Measurements from ENCODE around the gene UCN2. TPM values are rescaled to one million over a fixed set of nuclear protein-coding genes. Genes with fewer than 3 reads are reported as not detected.

UCN2 gene
- total RNA-seq, 4 donors from 2014 or later, result 0.49 TPM; not detected in 3

- H3K4me1 ChIP-seq, result no peaks in the 10 kb centered on the region
- DNase-seq, result no peak
- no peaks in the 10 kb centered on the region for H3K36me3 ChIP-seq
- no peaks in the 10 kb centered on the region for H3K27me3 ChIP-seq
- H3K9me3 ChIP-seq, result no peaks in the 10 kb centered on the region
- H3K4me3 ChIP-seq, result no peak overlapping the region
- TF ChIP-seq CTCF (IDR thresholded peaks at IDR 0.05) (no peak), POLR2A (IDR thresholded peaks at IDR 0.05) (no peak)
- intact Hi-C loops (cut with DNase I; ENCODE audit: low total_unique reads), result no loop called here
- peak overlapping the region in 1 of 2 donors; percentile 24 for H3K27ac ChIP-seq
These were observed 2.8 kb upstream of the UCN2 start for GRCh38 chr3:48566401-48566760.

DNA sequence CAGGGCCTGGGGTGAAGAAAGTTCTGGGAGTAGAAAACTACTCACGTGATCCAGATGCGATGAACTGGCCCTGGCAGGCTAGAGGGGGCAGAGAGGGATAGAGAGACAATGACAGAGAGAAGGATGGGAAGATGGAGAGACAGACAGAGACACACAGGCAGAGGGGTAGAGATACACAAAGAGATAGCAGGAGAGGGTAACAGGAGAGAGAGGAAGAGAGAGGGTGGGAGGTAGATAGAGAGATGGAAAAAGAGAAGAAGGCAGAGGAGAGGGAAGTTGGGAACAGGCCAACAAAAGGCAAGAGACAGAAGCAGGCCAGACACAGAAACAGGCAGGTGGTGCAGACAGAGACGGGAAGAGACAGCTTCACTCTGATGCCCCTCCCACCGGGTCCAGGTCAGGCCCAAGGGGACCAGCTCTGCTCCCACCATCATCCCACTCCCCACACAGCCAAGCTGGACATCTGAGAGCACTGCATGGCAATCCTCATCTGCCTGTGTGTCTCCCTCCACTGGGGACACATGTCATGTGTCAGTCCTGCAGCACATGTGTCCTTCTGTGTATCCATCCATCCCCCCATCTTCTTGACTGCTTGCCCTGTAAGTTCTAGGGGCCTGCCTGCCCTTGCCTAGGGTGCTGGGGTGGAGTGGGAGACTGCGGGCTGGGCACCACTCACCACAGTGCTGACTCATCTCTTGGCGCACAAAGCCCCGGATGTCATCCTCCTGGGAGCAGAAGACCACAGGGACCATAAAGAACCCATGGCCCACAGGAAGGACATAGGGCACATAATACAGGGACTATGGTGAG lies 2.2 kb upstream of the UCN2 start:
- intact Hi-C loops (cut with DNase I; ENCODE audit: low total_unique reads), result no loop called here
- Histone ChIP-seq H3K36me3 (no peaks in the 10 kb centered on the region), H3K27ac (peak overlapping the region in 1 of 2 donors; percentile 24), H3K9me3 (no peaks in the 10 kb centered on the region), H3K27me3 (no peaks in the 10 kb centered on the region), H3K4me1 (no peaks in the 10 kb centered on the region), H3K4me3 (no peak overlapping the region)
- TF ChIP-seq POLR2A (IDR thresholded peaks at IDR 0.05), result no peak
- TF ChIP-seq CTCF (IDR thresholded peaks at IDR 0.05), result no peak
- no peak for DNase-seq

- no peaks in the 10 kb centered on the region for H3K9me3 ChIP-seq
- no peak overlapping the region for H3K27ac ChIP-seq
- no peak for TF ChIP-seq CTCF (IDR thresholded peaks at IDR 0.05)
- no peak for TF ChIP-seq POLR2A (IDR thresholded peaks at IDR 0.05)
- DNase-seq, result no peak
- H3K36me3 ChIP-seq, result no peaks in the 10 kb centered on the region
- intact Hi-C loops (cut with DNase I; ENCODE audit: low total_unique reads), result no loop called here
- H3K27me3 ChIP-seq, result no peaks in the 10 kb centered on the region
- H3K4me1 ChIP-seq, result no peaks in the 10 kb centered on the region
- H3K4me3 ChIP-seq, result no peak overlapping the region
These were observed 1.6 kb upstream of the UCN2 start for GRCh38 chr3:48565186-48565585.

DNA sequence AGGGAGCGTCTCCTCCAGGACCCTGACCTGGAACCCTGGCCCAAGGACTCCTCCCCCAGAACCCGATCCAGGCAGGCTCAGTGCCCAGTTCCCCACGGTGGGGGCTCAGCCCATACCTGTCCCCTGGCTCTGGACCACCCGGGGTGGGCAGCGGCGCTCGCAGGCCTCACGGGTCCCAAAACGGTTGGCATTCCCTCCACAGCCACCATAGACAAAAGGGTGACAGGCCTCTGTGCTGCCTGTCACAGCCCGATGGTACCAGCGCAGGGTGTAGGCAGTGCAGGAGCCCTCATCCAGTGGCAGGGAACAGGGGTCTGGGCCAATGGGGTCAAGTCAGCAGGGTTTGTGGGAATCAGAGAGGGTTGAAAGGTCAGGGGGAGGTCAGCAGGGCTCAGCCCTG lies 1.1 kb upstream of the UCN2 start:
- Histone ChIP-seq H3K9me3 (no peaks in the 10 kb centered on the region), H3K27me3 (no peaks in the 10 kb centered on the region), H3K27ac (no peak overlapping the region), H3K4me1 (no peaks in the 10 kb centered on the region), H3K36me3 (no peaks in the 10 kb centered on the region), H3K4me3 (no peak overlapping the region)
- TF ChIP-seq CTCF (IDR thresholded peaks at IDR 0.05) (no peak), POLR2A (IDR thresholded peaks at IDR 0.05) (no peak)
- intact Hi-C loops (cut with DNase I; ENCODE audit: low total_unique reads), result no loop called here
- no peak for DNase-seq

- Histone ChIP-seq H3K36me3 (no peaks in the 10 kb centered on the region), H3K4me1 (no peaks in the 10 kb centered on the region), H3K27ac (no peak overlapping the region), H3K4me3 (no peak overlapping the region), H3K9me3 (no peaks in the 10 kb centered on the region), H3K27me3 (no peaks in the 10 kb centered on the region)
- TF ChIP-seq POLR2A (IDR thresholded peaks at IDR 0.05) (no peak), CTCF (IDR thresholded peaks at IDR 0.05) (no peak)
- no peak for DNase-seq
- intact Hi-C loops (cut with DNase I; ENCODE audit: low total_unique reads), result no loop called here
These were observed 441 bp upstream of the UCN2 start for GRCh38 chr3:48564022-48564421.

Data from uterus (tissue), 4 donors.